H54 (cell line): ENCODE measurements around the gene CTNNA3.

Source experiments
- DNase-seq: peaks from one replicate; pipeline ENCODE4 v3.0.0; 2011; ENCODE audit warnings: low spot score, mixed read lengths; ENCODE audit not compliant: insufficient read length
- FAIRE-seq: peaks from 3 replicates; lab custom pipeline; 2011; peaks lifted over from hg19 to GRCh38; lab: Jason Lieb, UNC
- POLR2A ChIP-seq: IDR thresholded peaks from 2 replicates; pipeline ENCODE4 v1.6.1; 2011; ENCODE audit warnings: low read depth, mild to moderate bottlenecking, low read length

CTNNA3 gene

GRCh38 chr10:66782144-66782543 is 913.9 kb downstream of the CTNNA3 start:
- TF ChIP-seq POLR2A, result no peak
- DNase-seq (no peak), FAIRE-seq (no peak)

- DNase-seq (no peak), FAIRE-seq (no peak)
- no peak for TF ChIP-seq POLR2A
Observed at GRCh38 chr10:66780796-66781195, 915.2 kb downstream of the CTNNA3 start.

- no peak for DNase-seq
- no peak for TF ChIP-seq POLR2A
- FAIRE-seq, result peak; percentile 60
Observed at GRCh38 chr10:66778351-66778750, 917.6 kb downstream of the CTNNA3 start.

GRCh38 chr10:66777665-66778064 is 918.3 kb downstream of the CTNNA3 start:
- no peak for DNase-seq
- TF ChIP-seq POLR2A, result no peak
- no peak for FAIRE-seq

GRCh38 chr10:66773472-66773817 is 922.5 kb downstream of the CTNNA3 start:
- TF ChIP-seq POLR2A, result no peak
- DNase-seq (no peak), FAIRE-seq (no peak)

GRCh38 chr10:66772548-66773471 is 923.2 kb downstream of the CTNNA3 start:
- DNase-seq, result no peak
- TF ChIP-seq POLR2A, result no peak
- no peak for FAIRE-seq

- FAIRE-seq (no peak), DNase-seq (no peak)
- TF ChIP-seq POLR2A, result no peak
Observed at GRCh38 chr10:66767707-66768106, 928.3 kb downstream of the CTNNA3 start.

- FAIRE-seq, result peak; percentile 15
- DNase-seq, result no peak
- no peak for TF ChIP-seq POLR2A
Observed at GRCh38 chr10:66762218-66762729, 933.7 kb downstream of the CTNNA3 start.

- FAIRE-seq (no peak), DNase-seq (no peak)
- no peak for TF ChIP-seq POLR2A
Observed at GRCh38 chr10:66760941-66761340, 935.1 kb downstream of the CTNNA3 start.

GRCh38 chr10:66755474-66755873 is 940.5 kb downstream of the CTNNA3 start:
- FAIRE-seq (no peak), DNase-seq (no peak)
- TF ChIP-seq POLR2A, result no peak

GRCh38 chr10:66752714-66753113 is 943.3 kb downstream of the CTNNA3 start:
- no peak for TF ChIP-seq POLR2A
- DNase-seq (no peak), FAIRE-seq (peak; percentile 98)

- FAIRE-seq (no peak), DNase-seq (no peak)
- TF ChIP-seq POLR2A, result no peak
Observed at GRCh38 chr10:66748217-66748616, 947.8 kb downstream of the CTNNA3 start.

GRCh38 chr10:66747451-66747850 is 948.5 kb downstream of the CTNNA3 start:
- FAIRE-seq (peak; percentile 100), DNase-seq (peak; percentile 53)
- no peak for TF ChIP-seq POLR2A

- FAIRE-seq, result no peak
- no peak for DNase-seq
- TF ChIP-seq POLR2A, result no peak
Observed at GRCh38 chr10:66746711-66747110, 949.3 kb downstream of the CTNNA3 start.

GRCh38 chr10:66746246-66746645 is 949.7 kb downstream of the CTNNA3 start:
- DNase-seq, result no peak
- FAIRE-seq, result no peak
- TF ChIP-seq POLR2A, result no peak
